GM21717 (cell line): ENCODE data around the gene GBGT1.
"Not testable (repeated sequence)": the region's sequence is repeated elsewhere in the genome, so short reads cannot be mapped to it uniquely, and the experiment has no call there.

Experiments used
- ATAC-seq: cut with Tn5 transposase; IDR thresholded peaks from one replicate; pipeline ENCODE4 v1.9.1; 2021; ENCODE audit warnings: mild to moderate bottlenecking, moderate library complexity; ENCODE audit not compliant: unreplicated experiment

Gene GBGT1

GRCh38 chr9:133199648-133200321, 36.1 kb upstream of the GBGT1 start:
- ATAC-seq = no peak

- no peak for ATAC-seq
These were observed 31.3 kb upstream of the GBGT1 start for GRCh38 chr9:133195029-133195428.

GRCh38 chr9:133194597-133194996, 30.9 kb upstream of the GBGT1 start:
- no peak for ATAC-seq

- ATAC-seq = no peak
These were observed 28.3 kb upstream of the GBGT1 start for GRCh38 chr9:133191989-133192388.

- ATAC-seq = no peak
These were observed 26.1 kb upstream of the GBGT1 start for GRCh38 chr9:133189826-133190225.

- ATAC-seq = no peak
These were observed 25.1 kb upstream of the GBGT1 start for GRCh38 chr9:133188843-133189180.

- no peak for ATAC-seq
These were observed 24.5 kb upstream of the GBGT1 start for GRCh38 chr9:133188006-133188842.

- no peak for ATAC-seq
These were observed 23.9 kb upstream of the GBGT1 start for GRCh38 chr9:133187561-133188005.

- ATAC-seq = no peak
These were observed 23.0 kb upstream of the GBGT1 start for GRCh38 chr9:133186736-133187135.

- no peak for ATAC-seq
These were observed 21.3 kb upstream of the GBGT1 start for GRCh38 chr9:133184971-133185370.

GRCh38 chr9:133182151-133182550, 18.4 kb upstream of the GBGT1 start:
- ATAC-seq = no peak

GRCh38 chr9:133181561-133181960, 17.8 kb upstream of the GBGT1 start:
- ATAC-seq = no peak

GRCh38 chr9:133180953-133181352, 17.2 kb upstream of the GBGT1 start:
- no peak for ATAC-seq

- no peak for ATAC-seq
These were observed 9.3 kb upstream of the GBGT1 start for GRCh38 chr9:133173056-133173455.

- ATAC-seq = no peak
These were observed 7.6 kb upstream of the GBGT1 start for GRCh38 chr9:133171161-133171961.

GRCh38 chr9:133170716-133171115, 7.0 kb upstream of the GBGT1 start:
- no peak for ATAC-seq

- not testable (repeated sequence) for ATAC-seq
These were observed 6.0 kb upstream of the GBGT1 start for GRCh38 chr9:133169687-133170086.

- ATAC-seq = no peak
These were observed 5.4 kb upstream of the GBGT1 start for GRCh38 chr9:133169102-133169501.

GRCh38 chr9:133168432-133168831, 4.7 kb upstream of the GBGT1 start:
- no peak for ATAC-seq

- no peak for ATAC-seq
These were observed 4.1 kb upstream of the GBGT1 start for GRCh38 chr9:133167769-133168168.

- no peak for ATAC-seq
These were observed 3.5 kb upstream of the GBGT1 start for GRCh38 chr9:133167096-133167730.
